ENCODE data around the gene POLR3B. TPM values are rescaled to one million over a fixed set of nuclear protein-coding genes. Genes with fewer than 3 reads are reported as not detected.

POLR3B gene
- total RNA-seq, 1 donor: 2.4 TPM

GRCh38 chr12:106495354-106495965, 137.9 kb downstream of the POLR3B start:
- H3K4me1 ChIP-seq (ENCODE audit: insufficient read depth, low read length): no peaks in the 10 kb centered on the region
- H3K27me3 ChIP-seq (ENCODE audit: insufficient read depth, low read length): no peaks in the 10 kb centered on the region
- no peak overlapping the region for H3K4me3 ChIP-seq (ENCODE audit: low read length)
- no peaks in the 10 kb centered on the region for H3K9me3 ChIP-seq (ENCODE audit: low read depth, low read length)

- Histone ChIP-seq H3K27me3 (ENCODE audit: insufficient read depth, low read length) (no peaks in the 10 kb centered on the region), H3K9me3 (ENCODE audit: low read depth, low read length) (no peaks in the 10 kb centered on the region), H3K4me1 (ENCODE audit: insufficient read depth, low read length) (no peaks in the 10 kb centered on the region), H3K4me3 (ENCODE audit: low read length) (no peak overlapping the region)
Measured at GRCh38 chr12:106498056-106498455, 140.5 kb downstream of the POLR3B start.

GRCh38 chr12:106499628-106500027, 142.1 kb downstream of the POLR3B start:
- Histone ChIP-seq H3K4me3 (ENCODE audit: low read length) (no peak overlapping the region), H3K9me3 (ENCODE audit: low read depth, low read length) (no peaks in the 10 kb centered on the region), H3K4me1 (ENCODE audit: insufficient read depth, low read length) (no peaks in the 10 kb centered on the region), H3K27me3 (ENCODE audit: insufficient read depth, low read length) (no peaks in the 10 kb centered on the region)

- H3K27me3 ChIP-seq (ENCODE audit: insufficient read depth, low read length): no peaks in the 10 kb centered on the region
- no peak overlapping the region for H3K4me3 ChIP-seq (ENCODE audit: low read length)
- no peaks in the 10 kb centered on the region for H3K4me1 ChIP-seq (ENCODE audit: insufficient read depth, low read length)
- no peaks in the 10 kb centered on the region for H3K9me3 ChIP-seq (ENCODE audit: low read depth, low read length)
Measured at GRCh38 chr12:106506691-106507090, 149.1 kb downstream of the POLR3B start.

GRCh38 chr12:106508966-106509365, 151.4 kb downstream of the POLR3B start:
- Histone ChIP-seq H3K4me1 (ENCODE audit: insufficient read depth, low read length) (no peaks in the 10 kb centered on the region), H3K27me3 (ENCODE audit: insufficient read depth, low read length) (no peaks in the 10 kb centered on the region), H3K9me3 (ENCODE audit: low read depth, low read length) (no peaks in the 10 kb centered on the region), H3K4me3 (ENCODE audit: low read length) (no peak overlapping the region)

- no peaks in the 10 kb centered on the region for H3K4me1 ChIP-seq (ENCODE audit: insufficient read depth, low read length)
- H3K27me3 ChIP-seq (ENCODE audit: insufficient read depth, low read length): no peaks in the 10 kb centered on the region
- H3K4me3 ChIP-seq (ENCODE audit: low read length): no peak overlapping the region
- no peaks in the 10 kb centered on the region for H3K9me3 ChIP-seq (ENCODE audit: low read depth, low read length)
Measured at GRCh38 chr12:106511365-106511764, 153.8 kb downstream of the POLR3B start.

- Histone ChIP-seq H3K4me3 (ENCODE audit: low read length) (no peak overlapping the region), H3K4me1 (ENCODE audit: insufficient read depth, low read length) (no peaks in the 10 kb centered on the region), H3K27me3 (ENCODE audit: insufficient read depth, low read length) (no peaks in the 10 kb centered on the region), H3K9me3 (ENCODE audit: low read depth, low read length) (no peaks in the 10 kb centered on the region)
Measured at GRCh38 chr12:106517314-106517713, 159.8 kb downstream of the POLR3B start.

GRCh38 chr12:106519607-106520021, 162.1 kb downstream of the POLR3B start:
- no peak overlapping the region for H3K4me3 ChIP-seq (ENCODE audit: low read length)
- H3K9me3 ChIP-seq (ENCODE audit: low read depth, low read length): no peaks in the 10 kb centered on the region
- no peaks in the 10 kb centered on the region for H3K27me3 ChIP-seq (ENCODE audit: insufficient read depth, low read length)
- H3K4me1 ChIP-seq (ENCODE audit: insufficient read depth, low read length): no peaks in the 10 kb centered on the region

GRCh38 chr12:106521901-106522300, 164.4 kb downstream of the POLR3B start:
- no peaks in the 10 kb centered on the region for H3K4me1 ChIP-seq (ENCODE audit: insufficient read depth, low read length)
- H3K27me3 ChIP-seq (ENCODE audit: insufficient read depth, low read length): no peaks in the 10 kb centered on the region
- no peak overlapping the region for H3K4me3 ChIP-seq (ENCODE audit: low read length)
- no peaks in the 10 kb centered on the region for H3K9me3 ChIP-seq (ENCODE audit: low read depth, low read length)

GRCh38 chr12:106522708-106523107, 165.2 kb downstream of the POLR3B start:
- Histone ChIP-seq H3K4me3 (ENCODE audit: low read length) (no peak overlapping the region), H3K9me3 (ENCODE audit: low read depth, low read length) (no peaks in the 10 kb centered on the region), H3K4me1 (ENCODE audit: insufficient read depth, low read length) (no peaks in the 10 kb centered on the region), H3K27me3 (ENCODE audit: insufficient read depth, low read length) (no peaks in the 10 kb centered on the region)

- Histone ChIP-seq H3K27me3 (ENCODE audit: insufficient read depth, low read length) (no peaks in the 10 kb centered on the region), H3K4me1 (ENCODE audit: insufficient read depth, low read length) (no peaks in the 10 kb centered on the region), H3K9me3 (ENCODE audit: low read depth, low read length) (no peaks in the 10 kb centered on the region), H3K4me3 (ENCODE audit: low read length) (no peak overlapping the region)
Measured at GRCh38 chr12:106527356-106527755, 169.8 kb downstream of the POLR3B start.

GRCh38 chr12:106541201-106541600, 183.7 kb downstream of the POLR3B start:
- no peaks in the 10 kb centered on the region for H3K27me3 ChIP-seq (ENCODE audit: insufficient read depth, low read length)
- H3K9me3 ChIP-seq (ENCODE audit: low read depth, low read length): no peaks in the 10 kb centered on the region
- H3K4me1 ChIP-seq (ENCODE audit: insufficient read depth, low read length): no peaks in the 10 kb centered on the region
- no peak overlapping the region for H3K4me3 ChIP-seq (ENCODE audit: low read length)

GRCh38 chr12:106551410-106551809, 193.9 kb downstream of the POLR3B start:
- Histone ChIP-seq H3K9me3 (ENCODE audit: low read depth, low read length) (no peaks in the 10 kb centered on the region), H3K27me3 (ENCODE audit: insufficient read depth, low read length) (no peaks in the 10 kb centered on the region), H3K4me3 (ENCODE audit: low read length) (no peak overlapping the region), H3K4me1 (ENCODE audit: insufficient read depth, low read length) (no peaks in the 10 kb centered on the region)

GRCh38 chr12:106552228-106552627, 194.7 kb downstream of the POLR3B start:
- no peaks in the 10 kb centered on the region for H3K27me3 ChIP-seq (ENCODE audit: insufficient read depth, low read length)
- H3K9me3 ChIP-seq (ENCODE audit: low read depth, low read length): no peaks in the 10 kb centered on the region
- H3K4me1 ChIP-seq (ENCODE audit: insufficient read depth, low read length): no peaks in the 10 kb centered on the region
- no peak overlapping the region for H3K4me3 ChIP-seq (ENCODE audit: low read length)

Data from mononuclear cell (primary cell).